SIG-M5 (cell line): Measurements from ENCODE around the gene ZBTB20.

Experiments
- DNase-seq: peaks from one replicate; lab custom pipeline; 2025; lab: John Stamatoyannopoulos, UW

Gene ZBTB20

DNA sequence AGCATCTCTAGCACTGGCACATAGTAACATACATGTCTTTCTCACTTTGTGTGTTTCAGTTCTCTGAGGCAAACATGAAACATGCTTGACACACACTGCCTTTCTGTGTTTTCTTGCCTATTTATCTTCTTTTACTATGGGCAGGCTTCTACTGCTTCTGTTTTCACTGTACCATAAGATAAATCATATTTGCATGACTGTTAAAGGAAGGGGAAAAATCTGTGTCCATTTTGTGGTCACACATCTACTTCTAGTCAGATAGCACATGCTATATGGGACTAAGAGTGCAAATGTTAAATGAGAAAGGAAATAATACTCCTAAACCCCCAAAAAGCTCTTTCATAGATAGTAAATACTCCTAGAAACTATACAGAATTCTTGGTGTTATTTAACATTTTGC is 386.4 kb downstream of the ZBTB20 start:
- DNase-seq: no peak

DNA sequence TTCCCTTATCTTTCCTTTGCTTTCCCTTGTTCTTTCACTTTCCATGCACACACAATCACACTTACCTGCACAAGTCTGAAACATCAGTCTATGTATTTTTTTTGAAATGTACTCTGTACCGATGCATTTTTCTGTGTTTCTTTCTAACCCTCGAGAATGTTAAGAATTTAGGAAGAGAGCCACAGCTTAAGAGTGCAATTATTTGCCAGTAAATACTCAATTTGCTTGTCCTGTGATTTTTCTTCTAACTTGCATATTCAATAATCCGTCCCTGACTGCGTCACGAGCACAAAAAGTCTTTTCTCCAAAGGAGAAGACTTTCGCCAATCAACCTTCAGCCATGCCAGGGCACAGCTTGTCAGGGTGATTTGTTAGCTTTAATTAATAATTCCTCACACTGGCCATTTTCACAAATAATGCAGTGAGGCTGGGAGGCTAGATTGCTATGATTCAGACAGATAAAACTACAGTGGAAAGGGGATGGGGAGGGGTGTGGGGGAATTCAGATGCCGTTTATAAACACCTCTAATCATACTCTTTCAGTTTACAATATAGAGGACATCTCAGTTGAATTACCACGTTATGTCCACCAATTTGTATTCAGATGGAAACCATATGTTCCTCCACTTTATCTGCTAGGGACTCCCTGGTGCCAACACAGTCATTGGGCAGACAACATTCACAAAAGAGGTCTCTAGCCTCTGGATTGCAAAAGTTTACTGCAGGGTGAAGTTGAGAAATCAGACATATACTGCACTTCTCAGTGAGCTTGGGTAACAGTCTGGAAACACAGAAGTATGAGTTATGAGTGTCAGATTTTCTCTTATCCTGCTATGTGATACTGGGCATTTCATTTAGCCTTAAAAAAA is 388.0 kb downstream of the ZBTB20 start:
- DNase-seq: no peak

DNA sequence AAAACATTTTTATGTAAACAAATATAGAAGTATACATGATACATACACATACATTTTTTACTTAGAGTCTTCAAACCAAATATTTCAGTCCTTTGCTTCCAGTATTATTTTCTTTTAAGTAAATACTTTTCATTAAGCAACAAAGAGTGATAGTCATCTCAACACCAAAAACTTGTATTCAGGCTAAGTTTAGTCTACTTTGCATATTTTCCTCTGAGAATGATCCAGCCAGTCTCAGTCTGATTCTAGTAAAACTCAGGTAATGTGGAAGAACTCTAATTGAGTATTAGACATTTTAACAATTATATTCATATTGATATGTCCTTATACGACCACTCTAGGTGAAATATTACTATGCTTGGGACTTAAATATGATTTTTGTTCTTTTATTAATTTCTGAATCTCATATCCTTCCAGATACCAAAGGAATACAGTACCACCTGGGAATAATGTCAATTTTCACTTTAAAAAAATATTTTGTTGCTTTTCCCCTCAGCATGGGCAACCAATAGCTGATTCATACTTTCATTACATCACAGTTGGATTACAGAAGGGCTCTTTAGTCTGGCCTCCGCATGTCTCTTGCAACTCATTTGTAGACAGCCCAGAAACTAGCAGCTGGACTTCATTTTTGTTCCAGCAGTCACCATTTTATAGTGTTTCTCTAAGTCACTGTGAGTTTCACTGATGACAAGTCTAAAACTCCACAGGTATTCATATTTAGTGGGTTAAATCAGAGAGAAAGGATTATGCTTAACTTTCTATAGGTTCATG is 390.4 kb downstream of the ZBTB20 start:
- no peak for DNase-seq

DNA sequence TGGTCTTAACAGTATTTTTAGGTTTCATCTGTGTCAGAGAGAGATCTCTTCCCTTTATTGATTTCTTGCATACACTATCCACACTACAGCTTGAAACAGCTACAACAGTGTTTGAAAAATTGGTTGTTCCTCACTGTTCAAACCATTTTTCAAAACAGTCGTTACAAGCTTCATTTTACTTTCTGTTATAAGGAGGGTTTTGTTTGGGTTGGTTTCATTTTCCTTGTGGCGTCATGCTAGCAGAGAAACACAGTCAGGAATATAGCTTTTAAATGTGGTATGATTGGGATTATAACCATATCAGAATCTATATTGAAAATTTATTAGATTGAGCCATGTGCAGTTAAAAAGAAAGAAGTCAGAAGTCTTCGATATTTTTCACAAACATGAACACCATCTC is 400.6 kb downstream of the ZBTB20 start:
- no peak for DNase-seq

DNA sequence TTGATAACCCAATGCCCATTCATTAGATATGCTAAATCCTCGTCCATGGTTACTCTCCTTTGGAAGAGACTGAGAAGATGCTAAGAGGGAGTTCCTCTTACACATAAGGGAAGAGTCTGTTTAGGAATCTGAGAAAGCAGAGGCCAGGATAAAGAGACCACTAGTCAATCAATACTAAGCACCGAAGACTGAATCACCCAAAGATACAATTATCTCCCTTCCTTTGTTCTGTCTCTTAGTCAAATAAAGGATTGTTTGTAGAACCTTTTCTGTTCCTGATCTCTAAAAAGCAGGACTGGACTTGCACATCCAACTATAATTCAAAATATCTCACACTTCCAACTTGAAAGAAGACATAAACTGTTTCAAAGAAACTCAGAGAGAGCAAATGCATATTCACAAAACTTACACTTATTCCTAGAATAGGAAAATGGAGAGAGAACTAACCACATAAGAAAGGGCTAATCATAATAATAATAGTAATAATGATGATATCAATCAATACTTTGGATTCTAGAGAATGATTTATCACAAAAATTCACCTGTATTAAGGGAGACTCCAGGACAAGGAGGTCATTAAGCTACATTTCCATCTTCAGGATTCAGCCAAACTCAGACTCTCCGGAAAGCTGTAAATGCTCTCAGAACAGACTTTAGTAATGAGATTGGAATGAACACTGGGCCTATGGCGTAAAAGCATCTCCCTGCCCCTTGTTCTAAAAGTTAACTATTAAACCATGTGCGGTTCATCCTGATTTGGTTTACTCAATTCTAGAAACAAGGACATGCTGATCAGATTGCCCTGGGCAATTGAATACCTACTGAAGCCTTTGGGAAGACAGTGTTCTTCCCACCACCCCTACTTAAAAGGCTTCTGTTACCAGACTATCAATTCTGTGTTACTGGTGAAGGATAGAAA is 401.5 kb downstream of the ZBTB20 start:
- DNase-seq: no peak

DNA sequence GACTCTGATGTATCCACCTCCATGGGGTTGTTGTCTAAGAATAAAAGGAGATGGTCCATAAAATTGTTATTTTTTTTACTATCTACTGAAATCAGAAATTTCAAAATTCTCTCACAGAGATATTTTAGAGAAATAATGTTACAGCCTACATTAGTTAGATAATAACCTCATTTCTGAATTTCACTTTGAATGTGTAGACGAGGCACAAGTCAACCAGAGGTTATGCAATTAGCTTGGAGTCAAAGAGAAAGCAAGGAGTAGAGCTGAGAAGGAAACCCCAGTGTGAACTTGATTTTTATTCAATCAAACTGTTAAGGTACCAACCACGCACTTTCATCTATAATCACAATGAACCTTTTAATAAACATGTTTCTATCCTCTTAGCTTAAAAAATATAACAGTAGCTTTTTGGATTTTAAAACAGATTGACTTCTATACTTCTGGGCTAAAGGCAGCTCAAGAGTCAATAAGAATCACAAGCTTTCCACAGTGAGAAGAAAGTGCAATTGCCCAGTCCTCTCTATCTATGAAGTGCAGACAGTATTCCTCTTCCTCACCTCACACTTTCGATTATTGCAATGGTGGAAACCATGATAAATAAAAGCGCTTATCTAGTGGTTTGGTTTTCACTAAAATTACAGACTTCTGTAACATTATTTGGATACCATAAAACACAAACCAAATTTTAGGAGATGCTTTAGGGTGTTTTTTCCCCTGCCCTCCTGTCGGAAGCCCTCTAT is 403.2 kb downstream of the ZBTB20 start:
- no peak for DNase-seq

DNA sequence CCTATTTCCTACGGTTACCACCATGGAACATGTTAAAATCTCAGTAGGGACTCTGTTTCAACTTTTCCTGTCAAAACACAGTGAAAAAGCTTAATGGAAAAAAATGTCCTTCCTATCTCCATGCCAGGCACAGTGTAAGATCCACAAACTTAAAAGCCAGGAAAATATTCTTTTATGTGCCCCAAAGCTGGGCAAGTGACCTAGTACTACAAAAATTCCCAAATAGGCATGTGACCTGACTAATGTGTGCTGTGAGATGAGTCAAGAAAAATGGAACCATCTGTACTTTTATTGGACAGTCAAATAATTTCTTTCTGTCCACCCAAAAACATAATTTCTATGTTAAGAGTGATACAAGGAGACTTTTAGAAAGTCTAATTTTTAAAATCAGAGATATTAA is 406.0 kb downstream of the ZBTB20 start:
- DNase-seq: no peak

DNA sequence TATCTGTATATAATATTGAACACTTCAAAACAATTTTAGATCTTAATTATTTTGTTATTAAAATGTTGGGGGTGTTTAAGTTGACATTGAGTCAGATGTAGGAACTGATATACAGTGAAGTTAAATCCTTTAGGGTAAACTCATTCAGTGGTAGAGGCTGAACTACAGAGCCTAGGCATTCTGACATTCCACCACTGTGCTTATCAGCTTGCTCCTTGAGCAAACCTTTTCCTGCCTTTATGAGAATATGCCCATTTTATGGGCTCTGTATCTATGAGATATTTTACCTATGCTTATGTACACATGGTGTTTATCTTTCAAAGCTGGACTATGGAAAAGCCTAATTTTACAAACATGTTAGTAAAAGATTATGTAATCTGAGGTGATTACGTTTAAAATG is 407.5 kb downstream of the ZBTB20 start:
- DNase-seq: no peak

DNA sequence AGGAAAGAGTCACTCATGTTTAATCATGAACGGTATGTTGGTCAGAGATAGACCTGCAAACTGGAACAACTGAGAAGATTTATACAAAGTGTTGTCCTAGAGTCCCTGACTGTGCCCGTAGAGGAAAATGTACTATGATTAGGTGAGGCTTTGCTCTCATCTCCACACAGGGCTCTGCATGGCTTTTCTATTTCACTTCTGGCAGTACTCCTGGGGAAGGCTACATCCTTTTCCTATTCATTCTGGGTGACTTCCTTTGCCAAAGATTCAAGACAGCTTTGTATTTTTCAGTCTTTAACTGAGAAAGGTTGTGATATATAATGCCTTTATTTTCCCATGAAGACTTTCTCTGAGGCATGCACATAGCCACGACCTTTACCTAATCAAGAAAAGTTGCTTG is 414.7 kb downstream of the ZBTB20 start:
- DNase-seq: no peak

DNA sequence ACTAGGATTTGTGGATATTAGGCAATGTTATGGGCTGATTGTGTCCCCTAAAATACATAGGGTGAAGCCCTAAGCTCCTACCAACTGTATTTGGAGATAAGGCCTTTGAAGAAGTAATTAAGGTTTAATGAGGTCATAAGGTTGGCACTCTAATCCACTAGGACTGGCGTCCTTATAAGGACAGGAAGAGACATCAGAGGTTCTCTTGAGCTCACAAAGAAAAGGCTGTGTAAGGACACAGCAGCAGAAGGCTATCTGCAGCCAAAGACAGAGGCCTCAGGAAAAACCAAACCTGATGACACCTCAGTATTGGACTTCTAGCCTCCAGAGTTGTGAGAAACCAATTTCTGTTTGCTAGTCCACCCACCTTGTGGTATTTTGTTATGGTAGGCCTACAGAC is 416.7 kb downstream of the ZBTB20 start:
- DNase-seq: no peak

DNA sequence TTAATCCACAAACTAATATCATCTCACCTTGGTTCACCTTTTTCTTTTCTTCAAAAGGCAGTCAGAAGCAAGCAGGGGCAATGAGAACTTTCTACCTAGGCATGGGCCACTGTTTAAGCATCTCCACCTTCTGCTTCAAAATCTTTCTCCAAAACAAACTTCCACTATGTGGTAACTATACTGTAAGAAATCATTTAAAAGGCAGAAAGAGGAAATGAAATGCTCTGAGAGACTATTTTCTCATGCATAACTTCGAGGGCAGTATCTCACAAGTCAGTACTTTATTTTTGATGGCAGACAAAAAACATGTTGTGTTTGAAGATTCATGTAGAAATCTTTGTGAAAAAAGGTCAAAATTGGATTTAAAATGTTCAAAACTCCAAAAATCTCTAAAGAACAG is 419.7 kb downstream of the ZBTB20 start:
- DNase-seq: no peak

DNA sequence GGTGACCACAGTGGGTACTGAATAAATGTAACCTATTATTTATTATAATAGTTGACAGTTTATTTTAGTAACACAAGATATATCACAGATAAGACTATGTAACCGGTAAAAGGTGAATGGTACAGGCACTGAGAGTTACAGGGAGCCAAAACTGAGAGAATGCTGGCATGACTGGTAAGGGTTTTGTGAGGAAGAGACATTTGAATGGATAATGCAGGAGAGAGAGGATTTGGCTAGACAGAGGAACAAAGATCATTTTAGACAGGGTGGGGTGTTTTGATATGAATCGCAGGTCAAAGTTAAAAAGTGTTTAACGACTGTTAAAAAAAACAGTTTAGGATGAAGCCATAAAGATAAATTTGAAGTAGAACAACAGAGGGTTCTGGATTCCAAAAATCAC is 421.1 kb downstream of the ZBTB20 start:
- DNase-seq: no peak

DNA sequence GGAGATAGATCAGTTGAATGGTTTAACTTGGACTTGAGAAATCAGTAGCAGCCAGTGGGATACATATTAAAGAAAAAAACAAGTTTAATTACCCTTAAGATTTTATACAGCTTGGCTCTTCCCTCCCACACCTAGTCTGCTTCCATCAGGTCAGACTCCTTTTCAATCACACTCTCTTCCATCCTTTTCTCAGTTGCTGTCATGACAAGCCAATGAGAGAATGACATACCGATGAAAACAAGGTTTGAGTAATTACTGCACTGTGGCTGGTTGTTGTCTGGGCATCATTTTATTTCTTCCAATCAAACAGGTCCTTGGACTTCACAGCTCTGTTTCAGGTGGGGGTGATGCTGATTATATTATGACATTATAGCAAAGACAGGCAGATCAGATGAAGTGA is 424.6 kb downstream of the ZBTB20 start:
- DNase-seq: no peak

DNA sequence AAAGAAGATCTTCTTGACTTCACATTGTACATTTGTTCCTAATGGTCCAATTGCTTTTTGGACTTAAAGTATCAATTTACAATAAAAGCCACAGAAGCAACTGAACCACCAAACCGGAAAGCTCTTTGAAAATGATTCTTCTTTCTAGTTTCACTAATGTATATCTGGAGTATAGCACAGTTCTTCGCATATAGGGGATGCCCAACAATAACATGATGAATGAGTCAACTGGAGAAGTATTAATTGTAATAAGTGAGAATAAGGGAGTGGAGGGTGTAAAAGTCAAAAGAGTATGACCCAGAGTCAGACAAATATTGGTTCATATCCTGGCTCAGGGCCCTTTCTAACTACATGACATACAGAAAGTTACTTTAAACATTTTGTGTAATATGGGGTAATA is 425.2 kb downstream of the ZBTB20 start:
- DNase-seq: no peak

DNA sequence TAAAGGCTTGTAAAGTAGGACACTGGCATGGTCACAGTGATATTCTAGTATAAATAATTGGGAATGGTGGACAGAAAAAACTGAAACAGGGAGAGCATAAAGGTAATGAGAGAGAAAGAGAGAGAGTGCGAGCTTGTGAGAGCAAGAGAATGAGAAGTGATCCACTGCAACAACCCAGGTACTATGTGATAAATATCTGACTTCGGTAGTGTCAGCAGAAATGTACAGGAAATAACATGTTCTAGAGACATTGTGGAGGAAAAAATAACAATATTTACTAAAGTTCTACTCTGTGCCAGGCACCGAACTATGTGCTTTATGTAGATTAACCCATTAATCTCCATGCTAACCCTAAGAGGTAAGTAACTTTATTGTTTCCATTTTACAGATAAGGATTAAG is 425.9 kb downstream of the ZBTB20 start:
- DNase-seq: no peak

DNA sequence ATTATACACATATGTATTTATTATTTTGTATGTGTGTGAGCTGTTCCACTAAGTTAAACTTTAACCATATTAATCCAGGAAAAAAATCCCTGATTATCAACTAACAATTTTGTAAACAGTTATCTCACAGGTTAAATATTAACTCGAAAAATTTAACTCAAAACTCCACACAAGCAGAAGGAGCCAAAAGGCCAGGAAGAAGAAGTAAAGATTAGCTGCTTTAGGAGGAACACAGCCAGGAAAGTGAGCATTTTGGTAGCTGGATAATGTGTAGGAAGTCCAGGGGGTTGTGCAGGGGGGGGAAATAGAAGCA is 428.2 kb downstream of the ZBTB20 start:
- DNase-seq: no peak

DNA sequence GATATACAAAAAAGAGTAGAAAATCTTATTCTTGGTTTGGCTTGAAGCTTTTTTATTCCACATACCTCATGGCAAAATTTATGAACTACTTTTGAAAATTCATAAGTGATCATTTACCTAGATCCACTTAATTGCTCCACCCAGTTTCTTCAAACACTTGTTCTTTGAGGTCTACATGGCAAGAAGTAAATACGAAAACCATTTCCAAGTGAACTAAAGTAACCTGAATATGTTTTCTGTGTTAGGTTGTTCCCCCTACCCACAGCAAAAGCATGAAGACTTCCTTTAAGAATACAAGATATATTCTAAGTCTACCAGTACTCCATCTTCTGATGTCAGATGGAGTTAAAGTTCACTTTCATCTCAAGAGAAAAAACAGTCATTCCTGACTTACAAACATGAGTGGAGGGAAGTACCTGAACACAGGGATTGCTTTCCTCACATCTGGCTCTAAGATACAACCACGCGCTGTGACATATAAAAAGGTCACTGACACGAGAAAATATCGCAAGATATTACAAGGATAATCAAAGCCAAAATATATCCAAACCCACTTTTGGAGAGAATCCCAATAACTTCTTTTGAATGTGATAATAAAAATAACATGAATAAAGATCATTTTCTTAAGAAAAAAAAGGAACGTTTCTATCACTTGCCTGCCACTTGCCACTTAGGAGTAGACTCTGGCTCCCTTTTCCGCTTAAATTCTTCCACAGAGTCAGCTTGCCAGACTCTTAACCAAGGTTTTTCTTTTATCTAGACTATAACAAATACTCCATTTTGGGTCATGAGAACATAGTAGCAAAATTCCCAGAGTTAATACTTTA is 428.8 kb downstream of the ZBTB20 start:
- DNase-seq: no peak

DNA sequence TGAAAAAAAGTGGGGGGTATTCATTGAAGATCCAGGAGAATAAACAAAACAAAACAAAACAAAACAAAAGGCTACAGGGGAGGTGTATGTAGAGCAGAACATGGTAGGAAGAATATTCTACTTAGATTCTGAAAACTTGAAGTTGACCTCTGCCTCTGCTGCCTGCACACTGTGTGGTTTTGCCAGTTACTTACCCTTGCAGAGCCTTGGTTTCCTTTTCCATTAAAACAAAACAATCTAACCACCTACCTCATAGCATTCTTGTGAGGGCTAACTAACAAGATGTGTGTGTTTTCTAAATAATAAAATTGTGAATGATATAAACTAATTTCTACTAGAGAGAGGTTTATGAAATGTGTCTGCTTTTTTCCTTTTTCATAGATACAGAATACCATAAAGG is 430.2 kb downstream of the ZBTB20 start:
- no peak for DNase-seq

DNA sequence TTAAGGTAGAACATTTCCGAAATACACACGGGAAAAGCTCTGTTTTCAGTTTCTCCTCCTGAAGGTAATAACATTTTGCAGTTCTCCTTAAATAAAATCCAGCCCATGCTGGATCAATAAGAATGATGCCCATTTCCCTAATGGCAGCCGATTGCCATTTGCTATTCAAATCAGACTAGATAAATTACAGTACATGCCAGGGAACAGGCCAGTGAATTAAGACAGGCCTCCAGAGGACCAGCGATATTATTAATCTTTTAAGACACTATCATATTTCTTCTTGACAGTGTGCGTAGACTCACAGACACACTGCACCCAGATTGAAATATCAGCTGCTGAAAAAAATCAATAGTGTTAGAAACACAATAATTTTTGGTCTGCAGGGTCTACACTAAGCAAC is 431.0 kb downstream of the ZBTB20 start:
- no peak for DNase-seq

DNA sequence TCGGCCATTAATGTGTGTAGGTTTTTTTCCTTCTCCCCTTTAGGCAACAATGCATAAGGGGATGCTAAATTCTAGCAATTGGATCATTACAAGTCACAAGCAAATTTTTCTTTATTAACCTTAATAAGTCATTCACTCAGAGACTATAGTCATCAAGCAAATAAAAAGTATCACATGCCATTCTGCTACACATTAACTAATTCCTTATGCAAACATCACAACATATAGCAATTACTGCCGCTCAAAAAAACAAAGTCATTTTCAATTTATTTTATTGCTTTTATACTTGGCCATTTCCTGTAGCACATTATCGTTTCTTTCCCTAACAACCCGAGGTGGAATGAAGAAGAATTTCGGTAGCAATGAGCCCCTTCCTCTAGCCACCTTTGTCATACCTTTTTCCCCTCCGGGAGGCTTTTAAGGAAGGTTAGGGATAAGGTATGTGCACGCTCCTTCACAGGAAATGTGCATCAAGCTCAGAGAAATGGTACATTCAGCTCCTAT is 432.1 kb downstream of the ZBTB20 start:
- no peak for DNase-seq

DNA sequence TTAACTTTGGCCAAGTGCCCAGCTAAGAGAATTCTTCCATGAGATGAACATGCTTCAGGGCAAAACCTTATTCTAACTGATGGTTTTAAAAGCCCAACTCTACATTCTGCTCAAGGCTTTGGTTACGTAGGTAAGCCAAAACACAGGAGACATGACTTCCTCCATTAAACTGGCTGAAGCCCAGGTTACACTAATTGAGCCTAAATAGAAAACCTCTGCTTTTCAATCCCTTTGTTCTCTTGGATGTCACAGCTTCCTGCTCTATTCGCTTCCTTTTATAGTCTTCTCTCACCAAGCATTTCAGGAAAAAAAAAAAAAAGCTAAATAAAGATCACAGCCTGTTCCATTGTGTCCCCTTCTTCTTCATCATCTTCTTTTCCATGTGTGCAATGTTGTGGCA is 432.9 kb downstream of the ZBTB20 start:
- DNase-seq: no peak
